ENCODE results near the gene MRGPRG. TPM values are rescaled to one million over a fixed set of nuclear protein-coding genes. Genes with fewer than 3 reads are reported as not detected.
A peak's percentile ranks its signal among the peaks of the same experiment; 100 is the strongest.

Gene MRGPRG
- total RNA-seq, 1 donor from 2014 or later = not detected

DNA sequence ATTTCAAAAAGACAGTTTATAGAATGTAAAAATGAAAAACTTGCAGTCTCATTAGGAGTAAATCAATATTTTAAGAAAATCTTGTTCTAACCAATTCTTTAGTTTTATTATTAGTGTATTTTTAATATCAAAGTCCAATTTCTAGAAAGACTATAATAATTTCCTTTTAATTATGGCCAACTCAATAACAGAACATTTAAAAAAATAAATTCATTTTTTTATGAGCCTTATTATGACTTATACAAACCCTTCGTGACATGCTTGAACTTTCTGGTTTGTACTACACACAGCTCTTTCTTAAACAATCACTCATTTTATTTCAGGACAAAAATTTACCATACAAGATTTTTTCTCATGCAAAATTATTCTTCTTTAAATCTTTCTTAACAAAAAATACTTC, 25.3 kb upstream of the MRGPRG start:
- no peak for TF ChIP-seq CTCF (IDR thresholded peaks at IDR 0.05; ENCODE audit: partially characterized antibody, unreplicated experiment)
- DNase-seq = no peak
- peaks cover 8% of the 10 kb centered on the region for H3K9me3 Mint-ChIP-seq (ENCODE audit: unreplicated experiment)
- H3K4me1 Mint-ChIP-seq (ENCODE audit: low read depth, unreplicated experiment) = no peaks in the 10 kb centered on the region
- H3K27me3 Mint-ChIP-seq (ENCODE audit: unreplicated experiment) = no peaks in the 10 kb centered on the region
- no peak overlapping the region for H3K27ac Mint-ChIP-seq (ENCODE audit: unreplicated experiment)
- H3K4me3 Mint-ChIP-seq (ENCODE audit: unreplicated experiment) = no peak overlapping the region
- H3K36me3 Mint-ChIP-seq (ENCODE audit: unreplicated experiment) = peaks cover 4% of the 10 kb centered on the region

- H3K9me3 Mint-ChIP-seq (ENCODE audit: unreplicated experiment) = peaks cover 14% of the 10 kb centered on the region
- no peak for TF ChIP-seq CTCF (IDR thresholded peaks at IDR 0.05; ENCODE audit: partially characterized antibody, unreplicated experiment)
These were observed 18.5 kb upstream of the MRGPRG start for GRCh38 chr11:3237119-3237518.

GRCh38 chr11:3234846-3235245, 16.2 kb upstream of the MRGPRG start:
- Mint-ChIP-seq H3K27ac (ENCODE audit: unreplicated experiment) (no peak overlapping the region), H3K27me3 (ENCODE audit: unreplicated experiment) (peaks cover 20% of the 10 kb centered on the region), H3K4me3 (ENCODE audit: unreplicated experiment) (no peak overlapping the region), H3K4me1 (ENCODE audit: low read depth, unreplicated experiment) (peaks cover 18% of the 10 kb centered on the region), H3K9me3 (ENCODE audit: unreplicated experiment) (peaks cover 19% of the 10 kb centered on the region), H3K36me3 (ENCODE audit: unreplicated experiment) (no peaks in the 10 kb centered on the region)
- DNase-seq = no peak
- TF ChIP-seq CTCF (IDR thresholded peaks at IDR 0.05; ENCODE audit: partially characterized antibody, unreplicated experiment) = no peak

More at GRCh38 chr11:3237119-3237518, 18.5 kb upstream of the MRGPRG start:
- H3K36me3 Mint-ChIP-seq (ENCODE audit: unreplicated experiment) = no peaks in the 10 kb centered on the region
- peaks cover 13% of the 10 kb centered on the region for H3K4me1 Mint-ChIP-seq (ENCODE audit: low read depth, unreplicated experiment)
- DNase-seq = no peak
- no peak overlapping the region for H3K4me3 Mint-ChIP-seq (ENCODE audit: unreplicated experiment)
- H3K27ac Mint-ChIP-seq (ENCODE audit: unreplicated experiment) = no peak overlapping the region
- peaks cover 20% of the 10 kb centered on the region for H3K27me3 Mint-ChIP-seq (ENCODE audit: unreplicated experiment)

DNA sequence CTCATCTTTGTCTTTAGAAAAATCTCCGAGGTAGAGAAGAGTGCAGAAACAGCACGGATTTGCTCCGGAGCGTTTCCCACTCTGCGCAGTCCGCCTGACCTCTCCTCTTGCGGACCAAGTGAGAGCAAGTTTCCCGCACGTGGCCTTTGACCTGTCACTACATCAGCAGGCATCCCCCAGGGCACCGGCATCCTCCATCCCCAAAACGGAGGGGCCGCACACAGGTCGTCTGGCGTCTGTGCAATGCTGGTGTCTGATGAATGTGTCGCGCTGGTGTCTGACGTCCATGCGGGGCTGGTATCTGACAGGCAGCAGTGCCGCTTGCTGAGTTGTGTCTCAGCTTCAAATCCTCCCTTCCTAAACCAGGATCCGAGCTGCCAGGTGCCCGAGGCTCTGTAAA, 14.3 kb upstream of the MRGPRG start:
- H3K4me1 Mint-ChIP-seq (ENCODE audit: low read depth, unreplicated experiment) = peaks cover 18% of the 10 kb centered on the region
- H3K9me3 Mint-ChIP-seq (ENCODE audit: unreplicated experiment) = peaks cover 17% of the 10 kb centered on the region
- peak overlapping the region; percentile 71 for H3K4me3 Mint-ChIP-seq (ENCODE audit: unreplicated experiment)
- H3K27me3 Mint-ChIP-seq (ENCODE audit: unreplicated experiment) = peaks cover 20% of the 10 kb centered on the region
- H3K36me3 Mint-ChIP-seq (ENCODE audit: unreplicated experiment) = no peaks in the 10 kb centered on the region
- TF ChIP-seq CTCF (IDR thresholded peaks at IDR 0.05; ENCODE audit: partially characterized antibody, unreplicated experiment) = no peak
- DNase-seq = no peak
- H3K27ac Mint-ChIP-seq (ENCODE audit: unreplicated experiment) = peak overlapping the region; percentile 95

DNA sequence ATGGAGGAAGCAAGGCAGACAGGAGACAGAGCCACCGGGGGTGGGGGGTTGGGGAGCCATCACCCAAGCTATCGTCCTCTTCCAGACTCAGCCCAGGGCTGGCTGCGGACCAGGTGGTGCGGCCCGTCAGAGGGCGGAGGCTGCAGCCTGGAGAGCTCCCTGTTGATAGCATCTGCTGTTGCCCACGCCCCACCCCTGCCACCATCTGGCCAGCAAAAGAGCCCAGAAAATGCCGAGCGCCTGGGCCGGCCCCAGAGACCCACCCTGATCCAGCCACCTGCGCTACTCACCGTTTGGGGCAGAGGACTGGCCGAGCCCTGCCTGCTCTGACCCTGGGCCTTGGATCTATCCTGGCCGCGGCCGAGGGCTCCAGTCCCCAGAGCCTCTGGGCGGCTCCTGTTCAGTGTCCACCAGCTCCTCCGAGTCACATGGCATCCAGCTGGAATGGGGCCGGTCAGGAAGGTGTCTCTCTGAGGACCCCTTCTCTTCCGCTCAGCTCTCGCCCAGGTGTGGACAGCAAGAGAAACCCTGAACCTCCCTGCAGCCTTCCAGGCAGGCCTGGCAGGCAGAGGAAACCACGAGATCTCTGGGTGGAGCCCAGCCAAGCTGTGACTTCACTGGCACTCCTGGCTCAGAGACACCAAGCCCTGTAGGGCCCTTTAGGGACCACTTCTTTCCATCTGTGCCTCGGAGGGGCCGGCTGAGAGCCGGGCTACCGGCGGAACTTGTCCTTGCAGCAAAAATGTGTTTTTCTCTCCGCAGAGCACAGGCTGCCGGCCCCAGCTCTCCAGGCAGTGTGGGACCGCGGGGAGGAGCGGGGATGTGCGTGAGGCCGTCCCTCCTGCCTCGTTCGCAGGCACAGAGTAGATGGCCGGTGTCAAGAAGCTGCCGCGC, 13.5 kb upstream of the MRGPRG start, which contains the start of gene MRGPRE:
Gene MRGPRE, minus strand, starts transcription at position 567 of the 894 bp plus-strand sequence. CDS start 3,618 bp downstream, outside the sequence.
- H3K27me3 Mint-ChIP-seq (ENCODE audit: unreplicated experiment) = peaks cover 20% of the 10 kb centered on the region
- peaks cover 18% of the 10 kb centered on the region for H3K4me1 Mint-ChIP-seq (ENCODE audit: low read depth, unreplicated experiment)
- H3K4me3 Mint-ChIP-seq (ENCODE audit: unreplicated experiment) = peak within 1 kb of the TSS; percentile 71
- no peak for TF ChIP-seq CTCF (IDR thresholded peaks at IDR 0.05; ENCODE audit: partially characterized antibody, unreplicated experiment)
- H3K9me3 Mint-ChIP-seq (ENCODE audit: unreplicated experiment) = peaks cover 17% of the 10 kb centered on the region
- H3K27ac Mint-ChIP-seq (ENCODE audit: unreplicated experiment) = peak within 1 kb of the TSS; percentile 95
- peak; percentile 77 for DNase-seq
- no peaks in the 10 kb centered on the region for H3K36me3 Mint-ChIP-seq (ENCODE audit: unreplicated experiment)
